WTC11 (cell line): Measurements from ENCODE around the gene CLPTM1L. TPM values are rescaled to one million over a fixed set of nuclear protein-coding genes. Genes with fewer than 3 reads are reported as not detected.

Experiments used
- ATAC-seq: fragments of 200-7000 bp; cut with Tn5 transposase; 2 replicates; pipeline ENCODE4 v1.10.0; 2021; ENCODE audit warnings: mild to moderate bottlenecking, moderate library complexity
- CTCF ChIA-PET: fragments of 300-600 bp; sonication (Branson Sonifier 250); formaldehyde crosslinking; loops from one replicate; lab custom pipeline; 2021; ENCODE audit warnings: antibody characterized with exemption; lab: Charles Lee
- POLR2A ChIA-PET: fragments of 350-600 bp; sonication (Branson Sonifier 250); formaldehyde crosslinking; loops from one replicate; lab custom pipeline; 2021; ENCODE audit warnings: antibody characterized with exemption; lab: Charles Lee
- DNase-seq: peaks from one replicate; pipeline ENCODE4 v3.0.0; 2021; ENCODE audit warnings: low spot score
- H3K27ac Mint-ChIP-seq: 2 replicates; pipeline ENCODE4 v1.8.0; 2021; ENCODE audit warnings: mixed read lengths
- H3K27me3 Mint-ChIP-seq: 2 replicates; pipeline ENCODE4 v1.8.0; 2021; ENCODE audit warnings: low read depth, mild to moderate bottlenecking, moderate library complexity, mixed read lengths
- H3K36me3 Mint-ChIP-seq: 2 replicates; pipeline ENCODE4 v1.8.0; 2021; ENCODE audit warnings: mixed read lengths
- H3K4me1 Mint-ChIP-seq: 2 replicates; pipeline ENCODE4 v1.8.0; 2022; ENCODE audit warnings: mixed read lengths
- H3K4me3 Mint-ChIP-seq: 2 replicates; pipeline ENCODE4 v1.8.0; 2021; ENCODE audit warnings: mild to moderate bottlenecking, moderate library complexity, mixed read lengths
- H3K9me3 Mint-ChIP-seq: 2 replicates; pipeline ENCODE4 v1.8.0; 2021; ENCODE audit warnings: mixed read lengths
- ATF1 ChIP-seq: sonication (generic); formaldehyde crosslinking; IDR thresholded peaks from 2 replicates; pipeline ENCODE4 v1.8.1; 2023; ENCODE audit warnings: mild to moderate bottlenecking, moderate library complexity, missing genetic modification reagents
- CBFB ChIP-seq: sonication (generic); formaldehyde crosslinking; IDR thresholded peaks from 2 replicates; pipeline ENCODE4 v1.8.1; 2022; ENCODE audit warnings: mild to moderate bottlenecking, low read depth, missing genetic modification reagents
- FOXP1 ChIP-seq: sonication (generic); formaldehyde crosslinking; IDR thresholded peaks from 2 replicates; pipeline ENCODE4 v1.8.0; 2022; ENCODE audit warnings: missing genetic modification reagents, mild to moderate bottlenecking, moderate library complexity, borderline replicate concordance
- GRHL2 ChIP-seq: fragments of 250-450 bp; sonication (Bioruptor Pico); IDR thresholded peaks from 2 replicates; pipeline ENCODE4 v1.8.0; 2022; ENCODE audit warnings: mild to moderate bottlenecking, moderate library complexity; ENCODE audit not compliant: insufficient replicate concordance, severe bottlenecking
- PREB ChIP-seq: sonication (generic); formaldehyde crosslinking; IDR thresholded peaks from 2 replicates; pipeline ENCODE4 v1.8.1; 2022; ENCODE audit warnings: mild to moderate bottlenecking, missing genetic modification reagents, moderate library complexity, borderline replicate concordance
- STAT6 ChIP-seq: sonication (generic); formaldehyde crosslinking; conservative IDR thresholded peaks from 2 replicates; pipeline ENCODE4 v1.8.1; 2023; ENCODE audit warnings: mild to moderate bottlenecking, low read depth, missing genetic modification reagents, moderate library complexity
- TEAD4 ChIP-seq: sonication (generic); formaldehyde crosslinking; IDR thresholded peaks from 2 replicates; pipeline ENCODE4 v1.8.0; 2022; ENCODE audit warnings: mild to moderate bottlenecking, missing genetic modification reagents
- ZBTB21 ChIP-seq: sonication (generic); formaldehyde crosslinking; IDR thresholded peaks from 2 replicates; pipeline ENCODE4 v1.8.1; 2023; ENCODE audit warnings: mild to moderate bottlenecking, missing genetic modification reagents, borderline replicate concordance
- total RNA-seq: library from RNA; stranded (reverse); gene quantifications from 3 replicates; pipeline ENCODE4 v1.2.3, GENCODE V29; 2021
- TF ChIP-seq, protein P1 (sequence below): fragments of 250-450 bp; sonication (Bioruptor Pico); IDR thresholded peaks from 2 replicates; pipeline ENCODE4 v1.9.0; 2021; ENCODE audit warnings: mild to moderate bottlenecking
- TF ChIP-seq, protein P2 (sequence below): sonication (generic); formaldehyde crosslinking; IDR thresholded peaks from 2 replicates; pipeline ENCODE4 v1.8.0; 2022; ENCODE audit warnings: mild to moderate bottlenecking, missing genetic modification reagents

The CLPTM1L gene
- total RNA-seq, 1 experiment from 2014 or later, result 92.8 TPM

- no peak for TF ChIP-seq STAT6 (CRISPR knock-in tag)
- TF ChIP-seq CBFB (CRISPR knock-in tag), result no peak
- TF ChIP-seq FOXP1 (CRISPR knock-in tag), result no peak
- no peak for TF ChIP-seq PREB (CRISPR knock-in tag)
- peak; percentile 64 for ATAC-seq
- H3K27ac Mint-ChIP-seq, result no peak overlapping the region
Measured at GRCh38 chr5:1356873-1357787, 12.2 kb upstream of the CLPTM1L start.

DNA sequence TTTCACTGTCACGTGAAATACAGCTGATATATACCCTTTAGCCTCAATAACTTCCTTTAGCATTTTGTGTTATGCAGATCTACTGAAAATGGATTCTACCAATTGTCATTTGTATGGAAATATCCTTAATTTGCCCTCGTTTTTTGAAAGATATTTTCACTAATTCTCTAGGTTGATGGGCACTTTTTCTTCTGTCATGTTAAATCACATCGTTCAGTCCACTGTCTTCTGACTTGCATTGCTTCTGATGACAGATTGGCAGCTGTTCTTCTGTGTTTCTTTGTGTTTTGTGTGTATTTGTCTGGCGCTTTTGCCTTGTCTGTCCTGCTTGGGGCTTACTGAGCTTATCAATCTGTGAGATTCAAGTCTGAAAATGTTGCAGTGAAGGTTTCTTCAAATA lies 9.7 kb upstream of the CLPTM1L start:
- CTCF ChIA-PET, result interaction anchor here (0.6 to 2.5 kb wide), 5 partner anchors 26 to 291 kb away, joined by 3 to 10 read pairs (median 4); no protein-coding TSS in a partner anchor
- TF ChIP-seq, protein P1, sequence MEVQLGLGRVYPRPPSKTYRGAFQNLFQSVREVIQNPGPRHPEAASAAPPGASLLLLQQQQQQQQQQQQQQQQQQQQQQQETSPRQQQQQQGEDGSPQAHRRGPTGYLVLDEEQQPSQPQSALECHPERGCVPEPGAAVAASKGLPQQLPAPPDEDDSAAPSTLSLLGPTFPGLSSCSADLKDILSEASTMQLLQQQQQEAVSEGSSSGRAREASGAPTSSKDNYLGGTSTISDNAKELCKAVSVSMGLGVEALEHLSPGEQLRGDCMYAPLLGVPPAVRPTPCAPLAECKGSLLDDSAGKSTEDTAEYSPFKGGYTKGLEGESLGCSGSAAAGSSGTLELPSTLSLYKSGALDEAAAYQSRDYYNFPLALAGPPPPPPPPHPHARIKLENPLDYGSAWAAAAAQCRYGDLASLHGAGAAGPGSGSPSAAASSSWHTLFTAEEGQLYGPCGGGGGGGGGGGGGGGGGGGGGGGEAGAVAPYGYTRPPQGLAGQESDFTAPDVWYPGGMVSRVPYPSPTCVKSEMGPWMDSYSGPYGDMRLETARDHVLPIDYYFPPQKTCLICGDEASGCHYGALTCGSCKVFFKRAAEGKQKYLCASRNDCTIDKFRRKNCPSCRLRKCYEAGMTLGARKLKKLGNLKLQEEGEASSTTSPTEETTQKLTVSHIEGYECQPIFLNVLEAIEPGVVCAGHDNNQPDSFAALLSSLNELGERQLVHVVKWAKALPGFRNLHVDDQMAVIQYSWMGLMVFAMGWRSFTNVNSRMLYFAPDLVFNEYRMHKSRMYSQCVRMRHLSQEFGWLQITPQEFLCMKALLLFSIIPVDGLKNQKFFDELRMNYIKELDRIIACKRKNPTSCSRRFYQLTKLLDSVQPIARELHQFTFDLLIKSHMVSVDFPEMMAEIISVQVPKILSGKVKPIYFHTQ (CRISPR knock-in tag), result no peak
- TF ChIP-seq GRHL2 (CRISPR knock-in tag) (no peak), ATF1 (no peak), TEAD4 (CRISPR knock-in tag) (no peak), ZBTB21 (no peak)
- TF ChIP-seq, protein P2, sequence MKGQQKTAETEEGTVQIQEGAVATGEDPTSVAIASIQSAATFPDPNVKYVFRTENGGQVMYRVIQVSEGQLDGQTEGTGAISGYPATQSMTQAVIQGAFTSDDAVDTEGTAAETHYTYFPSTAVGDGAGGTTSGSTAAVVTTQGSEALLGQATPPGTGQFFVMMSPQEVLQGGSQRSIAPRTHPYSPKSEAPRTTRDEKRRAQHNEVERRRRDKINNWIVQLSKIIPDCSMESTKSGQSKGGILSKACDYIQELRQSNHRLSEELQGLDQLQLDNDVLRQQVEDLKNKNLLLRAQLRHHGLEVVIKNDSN (CRISPR knock-in tag), result no peak
- POLR2A ChIA-PET, result interaction anchor here (0.7 kb wide), 1 partner anchor 167 kb away, joined by 3 read pairs; no protein-coding TSS in a partner anchor
- no peaks in the 10 kb centered on the region for H3K36me3 Mint-ChIP-seq
- ATAC-seq (no peak), DNase-seq (no peak)
- H3K4me3 Mint-ChIP-seq, result no peak overlapping the region
- H3K9me3 Mint-ChIP-seq, result no peaks in the 10 kb centered on the region
- no peak overlapping the region for H3K27ac Mint-ChIP-seq
- H3K4me1 Mint-ChIP-seq, result peaks cover 15% of the 10 kb centered on the region
- H3K27me3 Mint-ChIP-seq, result no peaks in the 10 kb centered on the region

More at GRCh38 chr5:1356873-1357787, 12.2 kb upstream of the CLPTM1L start:
- CTCF ChIA-PET, result interaction anchor here (0.7 to 2.5 kb wide), 3 partner anchors 111 to 288 kb away, joined by 3 to 10 read pairs (median 4); no protein-coding TSS in a partner anchor
- no peak for DNase-seq
- Mint-ChIP-seq H3K27me3 (no peaks in the 10 kb centered on the region), H3K4me1 (peaks cover 15% of the 10 kb centered on the region), H3K9me3 (no peaks in the 10 kb centered on the region), H3K36me3 (no peaks in the 10 kb centered on the region), H3K4me3 (no peak overlapping the region)
- POLR2A ChIA-PET, result no interaction called here
